ENCODE measurements around the gene FAM43A. TPM values are rescaled to one million over a fixed set of nuclear protein-coding genes. Genes with fewer than 3 reads are reported as not detected.

The FAM43A gene
- total and polyA plus RNA-seq, 2 of the 4 experiments (the other 2 are of a cell fraction) = 3.0 to 11.5 TPM

DNA sequence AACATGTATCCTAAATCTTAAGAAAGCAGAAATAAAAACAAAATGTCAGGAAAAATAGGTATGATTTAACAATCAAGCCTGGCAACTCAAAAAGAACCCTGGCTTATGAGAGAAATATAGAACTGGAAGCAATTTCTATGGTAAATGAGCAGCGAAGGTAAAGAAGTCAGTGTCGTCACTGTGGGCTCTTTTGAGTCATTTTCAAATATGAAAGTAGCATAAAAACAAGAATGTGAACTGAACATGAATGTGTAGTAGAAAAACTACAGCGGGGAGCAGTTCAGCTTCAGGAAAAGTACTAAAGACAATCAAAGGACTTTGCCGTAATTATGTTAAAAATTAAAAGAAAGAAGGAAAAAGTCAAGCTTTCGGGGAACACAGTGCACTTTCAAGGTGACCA, 31.2 kb upstream of the FAM43A start:
- ATAC-seq (ENCODE audit: low read depth) (no peak), DNase-seq (no peak)
- WGBS, 2 experiments (ENCODE audit: extremely low coverage in 2 of 2, insufficient read length in 1 of 2) = 100% methylated on average over 1 of the region's 5 CpGs; no CpG with 5 or more reads in 1 of the 2 experiments
- ChIA-PET POLR2A (ENCODE audit: unreplicated experiment) (no interaction called here), CTCF (no interaction called here)
- Histone ChIP-seq H3K27ac (ENCODE audit: insufficient read depth, low read length) (no peak overlapping the region), H3K79me1 (ENCODE audit: low read depth in 1 of 2, low read length in 2 of 2) (peaks cover 0 to 6% of the 10 kb centered on the region in 2 experiments; a peak in 2 of 4 replicates), H4K20me1 (ENCODE audit: insufficient read depth, low read length) (no peaks in the 10 kb centered on the region), H4K5ac (ENCODE audit: low read depth, low read length) (no peak overlapping the region), H3K56ac (ENCODE audit: extremely low read depth, insufficient read depth, low read length) (no peak overlapping the region), H3K4me3 (ENCODE audit: insufficient read depth, low read depth, low read length) (no peak overlapping the region), H3K27me3 (ENCODE audit: control insufficient read depth, insufficient read depth, low read length) (no peaks in the 10 kb centered on the region), H3K23ac (ENCODE audit: low read depth, low read length) (no peak overlapping the region), H3K4me1 (ENCODE audit: control insufficient read depth, insufficient read depth, low read length) (no peaks in the 10 kb centered on the region), H3K14ac (replicated peaks; ENCODE audit: low read depth, low read length) (no peak overlapping the region), H3K9me1 (ENCODE audit: insufficient read depth, low read length) (no peaks in the 10 kb centered on the region), H2BK120ac (ENCODE audit: low read depth, low read length) (no peak overlapping the region), H3K4ac (ENCODE audit: low read depth, low read length) (no peak overlapping the region), H3K9ac (ENCODE audit: low read depth, low read length) (no peak overlapping the region), H2BK20ac (ENCODE audit: low read depth, low read length) (no peak overlapping the region), H3K4me2 (ENCODE audit: low read depth, low read length) (no peak overlapping the region), H2BK15ac (ENCODE audit: low read depth, low read length) (no peak overlapping the region), H3K18ac (ENCODE audit: low read depth, low read length) (no peak overlapping the region), H2AFZ (replicated peaks; ENCODE audit: low read length, poor library complexity) (no peak overlapping the region), H4K8ac (ENCODE audit: low read depth in 2 of 2, low read length in 2 of 2) (no peak overlapping the region), H3K9me3 (ENCODE audit: control insufficient read depth, insufficient read depth, low read length) (no peaks in the 10 kb centered on the region), H2BK5ac (ENCODE audit: low read depth, low read length, poor library complexity, severe bottlenecking) (no peak overlapping the region), H2AK9ac (replicated peaks; ENCODE audit: low read depth, low read length, poor library complexity) (no peak overlapping the region), H2AK5ac (ENCODE audit: low read depth, low read length) (no peak overlapping the region), H3K36me3 (ENCODE audit: control insufficient read depth, insufficient read depth, low read length) (peaks cover 35% of the 10 kb centered on the region), H4K91ac (ENCODE audit: insufficient read depth, low read depth, low read length) (no peak overlapping the region)
- in situ Hi-C loops (cut with MboI; ENCODE audit: low sequenced_read_pairs) (no loop called here), intact Hi-C loops (cut with micrococcal nuclease) (no loop called here), dilution Hi-C loops (cut with HindIII; ENCODE audit: low sequenced_read_pairs, unreplicated experiment) (no loop called here)
- BruUV-seq (replicated peaks) = no TSS peak
- TF ChIP-seq MAZ (IDR thresholded peaks at IDR 0.05; ENCODE audit: borderline replicate concordance, low read depth, low read length) = no peak
- TF ChIP-seq RCOR1 (IDR thresholded peaks at IDR 0.05; ENCODE audit: insufficient replicate concordance, low read length) = no peak
- TF ChIP-seq BHLHE40 (IDR thresholded peaks at IDR 0.05; ENCODE audit: low read depth, low read length) = no peak
- no peak for TF ChIP-seq CHD1 (IDR thresholded peaks at IDR 0.05; ENCODE audit: low read depth, low read length)
- TF ChIP-seq, protein P1, sequence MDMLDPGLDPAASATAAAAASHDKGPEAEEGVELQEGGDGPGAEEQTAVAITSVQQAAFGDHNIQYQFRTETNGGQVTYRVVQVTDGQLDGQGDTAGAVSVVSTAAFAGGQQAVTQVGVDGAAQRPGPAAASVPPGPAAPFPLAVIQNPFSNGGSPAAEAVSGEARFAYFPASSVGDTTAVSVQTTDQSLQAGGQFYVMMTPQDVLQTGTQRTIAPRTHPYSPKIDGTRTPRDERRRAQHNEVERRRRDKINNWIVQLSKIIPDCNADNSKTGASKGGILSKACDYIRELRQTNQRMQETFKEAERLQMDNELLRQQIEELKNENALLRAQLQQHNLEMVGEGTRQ (IDR thresholded peaks at IDR 0.05; ENCODE audit: low read depth, low read length) = no peak
- no peak for TF ChIP-seq POLR2A (IDR thresholded peaks at IDR 0.05; ENCODE audit: low read depth, low read length)
- TF ChIP-seq, protein P2, sequence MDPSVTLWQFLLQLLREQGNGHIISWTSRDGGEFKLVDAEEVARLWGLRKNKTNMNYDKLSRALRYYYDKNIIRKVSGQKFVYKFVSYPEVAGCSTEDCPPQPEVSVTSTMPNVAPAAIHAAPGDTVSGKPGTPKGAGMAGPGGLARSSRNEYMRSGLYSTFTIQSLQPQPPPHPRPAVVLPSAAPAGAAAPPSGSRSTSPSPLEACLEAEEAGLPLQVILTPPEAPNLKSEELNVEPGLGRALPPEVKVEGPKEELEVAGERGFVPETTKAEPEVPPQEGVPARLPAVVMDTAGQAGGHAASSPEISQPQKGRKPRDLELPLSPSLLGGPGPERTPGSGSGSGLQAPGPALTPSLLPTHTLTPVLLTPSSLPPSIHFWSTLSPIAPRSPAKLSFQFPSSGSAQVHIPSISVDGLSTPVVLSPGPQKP (IDR thresholded peaks at IDR 0.05; ENCODE audit: borderline replicate concordance, low read depth, low read length) = no peak
- no peak for TF ChIP-seq NFE2L2 (IDR thresholded peaks at IDR 0.05; ENCODE audit: low read depth, low read length)
- no peak for TF ChIP-seq FOS (IDR thresholded peaks at IDR 0.05; ENCODE audit: low read depth, low read length)
- TF ChIP-seq, protein P3, sequence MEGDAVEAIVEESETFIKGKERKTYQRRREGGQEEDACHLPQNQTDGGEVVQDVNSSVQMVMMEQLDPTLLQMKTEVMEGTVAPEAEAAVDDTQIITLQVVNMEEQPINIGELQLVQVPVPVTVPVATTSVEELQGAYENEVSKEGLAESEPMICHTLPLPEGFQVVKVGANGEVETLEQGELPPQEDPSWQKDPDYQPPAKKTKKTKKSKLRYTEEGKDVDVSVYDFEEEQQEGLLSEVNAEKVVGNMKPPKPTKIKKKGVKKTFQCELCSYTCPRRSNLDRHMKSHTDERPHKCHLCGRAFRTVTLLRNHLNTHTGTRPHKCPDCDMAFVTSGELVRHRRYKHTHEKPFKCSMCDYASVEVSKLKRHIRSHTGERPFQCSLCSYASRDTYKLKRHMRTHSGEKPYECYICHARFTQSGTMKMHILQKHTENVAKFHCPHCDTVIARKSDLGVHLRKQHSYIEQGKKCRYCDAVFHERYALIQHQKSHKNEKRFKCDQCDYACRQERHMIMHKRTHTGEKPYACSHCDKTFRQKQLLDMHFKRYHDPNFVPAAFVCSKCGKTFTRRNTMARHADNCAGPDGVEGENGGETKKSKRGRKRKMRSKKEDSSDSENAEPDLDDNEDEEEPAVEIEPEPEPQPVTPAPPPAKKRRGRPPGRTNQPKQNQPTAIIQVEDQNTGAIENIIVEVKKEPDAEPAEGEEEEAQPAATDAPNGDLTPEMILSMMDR (conservative IDR thresholded peaks at IDR 0.05; ENCODE audit: low read depth, low read length) = no peak
- TF ChIP-seq RFX5 (IDR thresholded peaks at IDR 0.05; ENCODE audit: low read depth, low read length) = no peak
- TF ChIP-seq CEBPB (IDR thresholded peaks at IDR 0.05; ENCODE audit: low read depth, low read length) = no peak
- TF ChIP-seq MAFK (IDR thresholded peaks at IDR 0.05; ENCODE audit: low read depth, low read length) = no peak
- no peak for TF ChIP-seq RAD21 (IDR thresholded peaks at IDR 0.05; ENCODE audit: low read length)
- no peak for TF ChIP-seq MXI1 (IDR thresholded peaks at IDR 0.05; ENCODE audit: borderline replicate concordance, low read depth, low read length)

Data from IMR-90 (cell line).